LNCAP (cell line): ENCODE measurements around the gene SAMD10.

Experiments used
- CTCF ChIP-seq: fragments of 450-650 bp; IDR thresholded peaks from 2 replicates; pipeline ENCODE4 v1.5.1; 2017; ENCODE audit warnings: mild to moderate bottlenecking

Gene SAMD10

GRCh38 chr20:64022671-64023360 is 43.4 kb upstream of the SAMD10 start:
- no peak for TF ChIP-seq CTCF

DNA sequence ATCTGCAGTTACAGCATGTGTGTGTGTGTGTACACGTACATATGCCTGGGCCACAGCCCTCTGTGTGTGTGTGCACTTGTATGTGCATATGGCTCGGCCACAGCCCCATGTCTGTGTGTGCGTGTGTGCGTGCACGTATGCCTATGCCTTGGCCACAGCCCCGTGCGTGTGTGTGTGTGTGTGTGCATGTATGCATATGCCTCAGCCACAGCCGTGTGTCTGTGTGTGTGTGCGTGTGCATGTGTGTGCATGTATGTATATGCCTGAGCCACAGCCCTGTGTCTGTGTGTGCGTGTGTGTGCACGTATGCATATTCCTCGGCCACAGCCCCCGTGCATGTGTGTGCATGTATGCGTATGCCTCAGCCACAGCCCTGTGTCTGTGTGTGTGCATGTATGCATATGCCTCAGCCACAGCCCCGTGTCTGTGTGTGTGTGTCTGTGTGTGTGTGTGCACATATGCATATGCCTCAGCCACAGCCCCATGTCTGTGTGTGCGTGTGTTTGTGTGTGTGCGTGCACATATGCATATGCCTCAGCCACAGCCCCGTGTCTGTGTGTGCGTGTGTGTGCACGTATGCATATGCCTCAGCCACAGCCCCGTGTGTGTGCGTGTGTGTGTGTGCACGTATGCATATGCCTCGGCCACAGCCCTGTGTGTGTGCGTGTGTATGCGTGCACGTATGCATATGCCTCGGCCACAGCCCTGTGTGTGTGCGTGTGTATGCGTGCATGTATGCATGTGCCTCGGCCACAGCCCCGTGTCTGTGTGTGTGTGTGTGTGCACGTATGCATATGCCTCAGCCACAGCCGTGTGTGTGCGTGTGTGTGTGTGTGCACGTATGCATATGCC is 41.9 kb upstream of the SAMD10 start:
- no peak for TF ChIP-seq CTCF

- TF ChIP-seq CTCF = no peak
These were observed 36.2 kb upstream of the SAMD10 start for GRCh38 chr20:64015635-64016034.

- no peak for TF ChIP-seq CTCF
These were observed 31.9 kb upstream of the SAMD10 start for GRCh38 chr20:64011366-64011779.

GRCh38 chr20:64010711-64011237 is 31.3 kb upstream of the SAMD10 start:
- no peak for TF ChIP-seq CTCF

- no peak for TF ChIP-seq CTCF
These were observed 30.5 kb upstream of the SAMD10 start for GRCh38 chr20:64009811-64010387.

DNA sequence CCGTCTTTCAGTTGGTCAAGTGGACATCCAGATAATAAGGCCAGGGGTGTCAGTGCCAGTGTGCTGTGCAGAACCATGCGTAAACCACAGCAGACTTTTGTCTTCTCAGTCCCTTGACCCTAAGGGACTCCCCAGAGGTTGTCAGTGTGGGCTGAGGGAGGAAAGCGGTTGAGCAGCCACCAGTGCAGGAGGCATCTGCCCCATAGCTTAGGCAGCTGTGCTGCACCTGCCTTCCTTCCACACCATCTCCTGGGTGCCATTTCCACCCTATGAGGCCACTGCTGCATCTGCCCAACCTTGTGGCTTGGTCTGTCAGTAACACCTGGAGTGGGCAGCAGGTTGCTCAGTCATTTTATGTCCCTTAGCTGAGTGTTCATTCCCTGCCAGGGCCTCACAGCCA is 27.5 kb upstream of the SAMD10 start:
- no peak for TF ChIP-seq CTCF
